ENCODE results near the gene CCDC43.
"Not testable (repeated sequence)": the region's sequence is repeated elsewhere in the genome, so short reads cannot be mapped to it uniquely, and the experiment has no call there.

CCDC43 gene
- 9.3 to 57.8 (median 42.7) reads per million in 18 experiments for total RNA-seq

GRCh38 chr17:44689477-44690217 is at the start of gene CCDC43:
TSS of gene CCDC43 (minus strand) at chr17:44689776. CDS start at chr17:44689753, 23 bp downstream.
- peak; percentile 93 to 95 for DNase-seq

DNA sequence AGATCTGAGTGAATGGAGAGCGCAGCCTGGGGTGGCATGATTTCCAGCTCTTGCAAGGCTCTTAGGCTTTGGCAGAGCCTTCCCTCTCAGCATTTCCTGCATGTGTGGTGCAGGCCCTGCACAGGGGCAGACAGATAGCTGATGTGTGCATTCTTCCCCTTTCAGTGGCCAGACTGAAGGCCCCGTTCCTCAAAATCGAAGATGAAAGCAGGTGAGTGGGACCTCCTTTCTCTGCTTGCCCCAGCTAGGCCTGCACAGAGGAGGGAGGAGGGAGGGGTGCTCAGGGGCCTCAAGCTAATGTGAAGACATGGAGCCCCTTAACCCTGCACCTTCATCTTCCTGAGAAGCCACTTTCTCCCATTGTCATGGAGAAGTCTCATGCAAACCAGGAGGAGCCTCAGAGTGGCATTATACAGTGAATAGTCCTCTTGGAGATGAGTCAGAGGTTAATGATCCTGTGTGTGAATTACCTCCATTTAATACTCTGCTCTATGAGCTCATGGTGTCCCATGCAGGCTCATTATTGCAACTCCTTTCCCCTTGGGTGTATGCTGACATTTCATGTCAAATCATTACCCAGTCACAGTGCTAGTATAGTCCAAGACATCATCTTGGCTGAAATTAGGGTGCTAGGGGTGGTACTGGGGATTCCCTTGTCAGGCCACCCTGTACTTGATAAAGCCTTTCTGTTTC is 48.8 kb upstream of the CCDC43 start:
- no peak for DNase-seq

DNA sequence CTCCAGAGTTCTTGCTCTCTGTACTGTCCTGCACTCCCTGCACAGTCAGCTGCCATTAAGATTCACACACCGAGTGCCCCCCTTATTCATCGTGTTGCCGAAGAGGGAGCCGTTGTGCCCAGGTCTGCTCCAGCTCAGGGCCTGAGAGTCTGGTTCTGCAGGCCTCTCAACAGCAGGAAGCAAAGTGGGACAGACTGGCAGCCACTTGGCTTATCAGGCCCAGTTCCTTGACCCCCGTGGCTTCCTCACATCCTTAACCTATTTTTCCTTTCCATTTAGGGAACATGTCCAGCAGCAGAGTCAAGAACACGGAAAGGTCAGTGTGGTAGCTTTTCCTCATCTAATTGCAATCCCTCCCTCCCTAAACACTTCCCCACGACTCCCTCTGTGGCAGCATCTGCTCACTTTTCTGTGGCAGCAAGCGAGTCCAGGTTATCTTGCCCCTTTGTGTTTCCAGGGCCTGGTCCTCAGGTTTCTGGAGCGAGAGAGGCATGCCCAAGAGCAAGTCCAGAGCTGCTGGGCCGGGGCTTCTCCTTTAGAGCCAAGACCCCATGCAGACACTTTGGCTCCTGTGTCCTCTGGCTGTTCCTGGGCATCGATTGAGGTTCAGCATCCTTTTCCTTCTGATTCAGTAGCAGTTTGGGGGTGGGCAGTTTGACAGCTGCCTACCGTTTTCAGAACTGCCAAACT is 47.1 kb upstream of the CCDC43 start:
- DNase-seq, result no peak

DNA sequence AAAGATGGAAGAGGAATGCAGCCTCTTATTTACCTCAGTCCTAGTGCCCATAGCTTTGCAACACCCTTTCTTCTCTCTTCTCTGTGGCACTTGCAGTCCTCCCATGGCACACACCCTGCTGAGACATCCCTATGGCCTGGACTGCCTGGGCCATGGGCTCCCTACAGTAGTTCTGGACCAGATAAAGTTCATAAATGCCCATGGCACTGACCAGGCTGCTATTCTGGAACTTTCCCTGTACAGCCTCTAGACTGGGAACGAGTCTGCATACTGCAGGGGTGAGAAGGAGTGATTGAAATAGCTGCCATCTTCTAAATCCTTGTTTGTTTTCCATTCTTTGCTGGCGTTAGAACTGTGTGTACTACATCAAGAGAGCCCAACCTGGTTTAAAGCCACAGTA is 44.7 kb upstream of the CCDC43 start:
- DNase-seq, result no peak

GRCh38 chr17:44733753-44734152 is 44.2 kb upstream of the CCDC43 start:
- DNase-seq, result no peak

GRCh38 chr17:44726121-44726520 is 36.5 kb upstream of the CCDC43 start:
- not testable (repeated sequence) for DNase-seq

GRCh38 chr17:44722254-44722653 is 32.7 kb upstream of the CCDC43 start:
- no peak for DNase-seq

DNA sequence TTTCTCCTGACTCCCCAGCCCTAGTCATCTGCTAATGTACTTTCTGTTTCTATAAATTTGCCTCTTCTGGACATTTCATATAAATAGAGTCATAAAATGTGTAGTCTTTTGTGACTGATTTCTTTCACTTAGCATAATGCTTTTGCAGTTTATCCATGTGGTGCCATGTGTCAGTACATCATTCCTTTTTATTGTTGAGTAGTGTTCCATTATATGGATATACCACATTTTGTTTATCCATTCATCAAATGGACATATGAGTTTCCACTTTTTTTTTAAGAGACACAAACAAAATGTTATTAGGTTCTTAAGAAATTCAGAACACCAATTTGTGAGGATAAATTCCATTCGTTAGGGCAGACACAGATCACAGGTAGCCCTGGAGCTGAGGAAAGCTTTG is 29.9 kb upstream of the CCDC43 start:
- no peak for DNase-seq

- peak; percentile 94 to 95 for DNase-seq
Observed at GRCh38 chr17:44708401-44709263, 19.1 kb upstream of the CCDC43 start, which contains the start of gene DBF4B. TSS of gene DBF4B (plus strand) at chr17:44708665. CDS start at chr17:44708821, 156 bp downstream.

DNA sequence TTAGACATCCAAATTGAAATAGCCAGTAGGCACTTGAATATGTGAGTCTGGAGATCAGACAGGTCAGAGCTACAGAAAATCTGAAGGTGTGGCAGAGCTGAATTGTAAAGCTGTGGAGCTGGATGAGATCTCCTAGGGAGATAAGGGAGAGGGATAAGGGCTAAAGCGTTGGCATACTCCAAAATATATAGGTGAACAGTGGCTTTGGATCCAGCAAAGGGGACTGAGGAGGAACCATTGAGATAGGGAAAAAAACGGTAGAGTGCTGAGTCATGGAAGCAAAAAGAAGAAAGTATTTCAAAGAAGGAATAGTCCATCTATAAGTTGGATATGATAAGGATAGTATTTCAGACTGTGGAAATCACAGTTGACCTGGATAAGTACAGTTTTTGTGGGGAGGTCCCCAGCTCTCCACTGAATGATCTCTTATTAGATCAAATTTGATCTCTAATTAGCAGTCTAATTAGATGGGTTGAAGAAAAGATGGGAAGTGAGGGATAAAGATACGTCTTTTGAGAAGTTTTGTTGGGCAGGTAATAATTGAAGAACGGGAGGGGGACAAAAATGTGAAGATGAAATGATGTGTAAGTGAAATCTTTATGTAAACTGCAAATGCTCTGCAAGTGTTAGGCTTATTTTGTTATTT is 18.3 kb upstream of the CCDC43 start:
- DNase-seq, result no peak

GRCh38 chr17:44700288-44700687 is 10.7 kb upstream of the CCDC43 start:
- DNase-seq, result not testable (repeated sequence)

DNA sequence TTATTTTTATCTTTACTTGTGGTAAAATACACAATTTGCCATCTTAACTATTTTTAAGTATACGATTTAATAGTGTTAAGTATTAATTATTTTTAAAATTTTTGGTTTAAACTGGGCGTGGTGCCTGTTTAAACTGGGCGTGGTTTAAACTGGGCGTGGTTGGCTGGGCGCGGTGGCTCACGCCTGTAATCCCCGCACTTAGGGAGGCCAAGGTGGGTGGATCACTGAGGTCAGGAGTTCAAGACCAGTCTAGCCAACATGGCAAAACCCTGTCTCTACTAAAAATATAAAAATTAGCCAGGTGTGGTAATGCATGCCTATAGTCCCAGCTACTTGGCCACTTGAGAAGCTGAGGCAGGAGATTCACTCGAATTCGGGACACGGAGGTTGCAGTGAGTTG is 4.0 kb upstream of the CCDC43 start:
- no peak for DNase-seq

- peak in 1 of 2 donors; percentile 3 for DNase-seq
Observed at GRCh38 chr17:44690746-44691306, 1.2 kb upstream of the CCDC43 start.

- DNase-seq, result no peak
Observed at GRCh38 chr17:44688675-44689476, 700 bp downstream of the CCDC43 start.

GRCh38 chr17:44688200-44688599 is 1.4 kb downstream of the CCDC43 start:
- DNase-seq, result no peak

DNA sequence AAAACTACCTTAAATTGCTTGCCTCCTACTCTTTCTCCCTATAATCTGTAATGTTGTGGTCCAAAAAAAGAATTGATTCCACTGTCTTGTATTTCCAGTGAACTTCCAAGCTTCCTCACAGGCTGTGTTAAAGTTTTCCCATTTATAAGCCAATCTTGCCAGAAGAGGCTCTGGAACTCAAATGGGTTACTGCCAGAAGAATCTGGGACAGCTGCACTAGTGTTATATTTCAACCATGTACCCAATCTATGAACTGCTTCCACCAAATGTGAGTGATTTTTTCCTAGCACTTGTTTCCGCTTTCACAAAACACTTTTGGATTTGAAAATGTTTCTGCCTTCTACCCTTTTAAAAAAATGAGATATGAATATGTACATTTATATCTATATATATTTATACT is 1.8 kb downstream of the CCDC43 start:
- DNase-seq, result no peak

GRCh38 chr17:44683303-44683702 is 6.3 kb downstream of the CCDC43 start:
- peak; percentile 59 to 75 for DNase-seq

- DNase-seq, result no peak
Observed at GRCh38 chr17:44677136-44677535, 12.4 kb downstream of the CCDC43 start.

- no peak for DNase-seq
Observed at GRCh38 chr17:44673893-44674292, 15.7 kb downstream of the CCDC43 start.

DNA sequence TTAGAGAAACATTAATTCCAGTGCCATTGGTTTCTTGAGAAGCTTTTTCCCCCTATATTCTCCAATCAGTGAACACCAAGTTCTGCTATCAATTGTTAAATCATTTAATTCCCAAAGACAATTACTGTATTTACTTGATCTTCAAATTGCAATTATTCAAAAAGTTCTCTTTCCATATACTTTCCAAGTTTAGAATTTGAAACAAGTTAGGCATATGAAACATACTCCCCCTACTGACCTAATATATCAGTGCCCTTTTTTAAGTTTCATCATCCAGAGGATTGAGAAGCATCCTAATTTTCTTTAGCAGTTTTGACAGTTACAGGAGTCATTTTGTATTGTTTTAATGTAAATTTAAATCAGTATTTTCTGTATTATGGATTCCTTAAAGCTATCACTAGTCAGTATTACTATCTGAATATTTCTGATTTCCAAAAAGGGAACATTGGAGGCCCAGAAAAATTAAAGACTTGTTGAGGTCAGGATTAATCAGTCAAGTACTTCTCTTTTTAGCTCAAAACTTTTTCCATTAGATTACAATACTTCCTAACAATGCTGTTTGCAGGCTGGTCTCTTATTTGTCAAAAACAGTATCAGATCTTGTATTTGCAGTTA is 17.0 kb downstream of the CCDC43 start:
- DNase-seq, result peak in 1 of 2 donors; percentile 54
